ENCODE data around the gene OTOGL.

The OTOGL gene

GRCh38 chr12:80190001-80190400 is 90.7 kb downstream of the OTOGL start:
- no peaks in the 10 kb centered on the region for H3K9me3 Mint-ChIP-seq
- H3K4me3 Mint-ChIP-seq, result no peak overlapping the region
- no peak for DNase-seq (ENCODE audit: low spot score in 2 of 2)
- H3K36me3 Mint-ChIP-seq, result no peaks in the 10 kb centered on the region
- ATAC-seq, result no peak
- no peak overlapping the region for H3K27ac Mint-ChIP-seq
- peaks cover 11% of the 10 kb centered on the region for H3K4me1 Mint-ChIP-seq

- H3K9me3 Mint-ChIP-seq, result no peaks in the 10 kb centered on the region
- peaks cover 10% of the 10 kb centered on the region for H3K4me1 Mint-ChIP-seq
- H3K36me3 Mint-ChIP-seq, result no peaks in the 10 kb centered on the region
- no peak overlapping the region for H3K4me3 Mint-ChIP-seq
- no peak overlapping the region for H3K27ac Mint-ChIP-seq
- DNase-seq (ENCODE audit: low spot score in 2 of 2) (no peak), ATAC-seq (no peak)
Observed at GRCh38 chr12:80192087-80192486, 92.8 kb downstream of the OTOGL start.

- Mint-ChIP-seq H3K4me3 (no peak overlapping the region), H3K4me1 (no peaks in the 10 kb centered on the region), H3K36me3 (no peaks in the 10 kb centered on the region), H3K9me3 (no peaks in the 10 kb centered on the region), H3K27ac (no peak overlapping the region)
- no peak for ATAC-seq
- no peak for DNase-seq (ENCODE audit: low spot score in 2 of 2)
Observed at GRCh38 chr12:80193865-80194264, 94.5 kb downstream of the OTOGL start.

- H3K4me3 Mint-ChIP-seq, result no peak overlapping the region
- no peaks in the 10 kb centered on the region for H3K9me3 Mint-ChIP-seq
- H3K4me1 Mint-ChIP-seq, result no peaks in the 10 kb centered on the region
- ATAC-seq, result no peak
- no peak overlapping the region for H3K27ac Mint-ChIP-seq
- no peaks in the 10 kb centered on the region for H3K36me3 Mint-ChIP-seq
- DNase-seq (ENCODE audit: low spot score in 2 of 2), result no peak
Observed at GRCh38 chr12:80195074-80195726, 95.9 kb downstream of the OTOGL start.

- Mint-ChIP-seq H3K4me1 (no peaks in the 10 kb centered on the region), H3K9me3 (no peaks in the 10 kb centered on the region), H3K4me3 (no peak overlapping the region), H3K27ac (no peak overlapping the region), H3K36me3 (no peaks in the 10 kb centered on the region)
- ATAC-seq (no peak), DNase-seq (ENCODE audit: low spot score in 2 of 2) (no peak)
Observed at GRCh38 chr12:80195737-80196136, 96.4 kb downstream of the OTOGL start.

GRCh38 chr12:80196419-80196818 is 97.1 kb downstream of the OTOGL start:
- Mint-ChIP-seq H3K27ac (no peak overlapping the region), H3K9me3 (no peaks in the 10 kb centered on the region), H3K36me3 (no peaks in the 10 kb centered on the region), H3K4me3 (no peak overlapping the region), H3K4me1 (no peaks in the 10 kb centered on the region)
- DNase-seq (ENCODE audit: low spot score in 2 of 2) (no peak), ATAC-seq (no peak)

GRCh38 chr12:80198782-80199337 is 99.5 kb downstream of the OTOGL start:
- Mint-ChIP-seq H3K36me3 (no peaks in the 10 kb centered on the region), H3K9me3 (no peaks in the 10 kb centered on the region), H3K4me3 (no peak overlapping the region), H3K27ac (no peak overlapping the region), H3K4me1 (no peaks in the 10 kb centered on the region)
- no peak for DNase-seq (ENCODE audit: low spot score in 2 of 2)
- no peak for ATAC-seq

GRCh38 chr12:80199931-80200330 is 100.6 kb downstream of the OTOGL start:
- Mint-ChIP-seq H3K4me1 (no peaks in the 10 kb centered on the region), H3K9me3 (no peaks in the 10 kb centered on the region), H3K4me3 (no peak overlapping the region), H3K36me3 (no peaks in the 10 kb centered on the region), H3K27ac (no peak overlapping the region)
- ATAC-seq, result no peak
- no peak for DNase-seq (ENCODE audit: low spot score in 2 of 2)

- Mint-ChIP-seq H3K36me3 (no peaks in the 10 kb centered on the region), H3K27ac (no peak overlapping the region), H3K4me1 (no peaks in the 10 kb centered on the region), H3K9me3 (no peaks in the 10 kb centered on the region), H3K4me3 (no peak overlapping the region)
- ATAC-seq (no peak), DNase-seq (ENCODE audit: low spot score in 2 of 2) (no peak)
Observed at GRCh38 chr12:80200414-80200813, 101.1 kb downstream of the OTOGL start.

- no peak overlapping the region for H3K4me3 Mint-ChIP-seq
- no peak overlapping the region for H3K27ac Mint-ChIP-seq
- no peaks in the 10 kb centered on the region for H3K4me1 Mint-ChIP-seq
- ATAC-seq (no peak), DNase-seq (ENCODE audit: low spot score in 2 of 2) (no peak)
- H3K9me3 Mint-ChIP-seq, result no peaks in the 10 kb centered on the region
- H3K36me3 Mint-ChIP-seq, result no peaks in the 10 kb centered on the region
Observed at GRCh38 chr12:80201908-80202307, 102.6 kb downstream of the OTOGL start.

- ATAC-seq (no peak), DNase-seq (ENCODE audit: low spot score in 2 of 2) (no peak)
- H3K36me3 Mint-ChIP-seq, result no peaks in the 10 kb centered on the region
- no peaks in the 10 kb centered on the region for H3K4me1 Mint-ChIP-seq
- no peak overlapping the region for H3K27ac Mint-ChIP-seq
- no peaks in the 10 kb centered on the region for H3K9me3 Mint-ChIP-seq
- no peak overlapping the region for H3K4me3 Mint-ChIP-seq
Observed at GRCh38 chr12:80205960-80206359, 106.6 kb downstream of the OTOGL start.

GRCh38 chr12:80208071-80208470 is 108.7 kb downstream of the OTOGL start:
- DNase-seq (ENCODE audit: low spot score in 2 of 2), result no peak
- no peaks in the 10 kb centered on the region for H3K36me3 Mint-ChIP-seq
- H3K4me3 Mint-ChIP-seq, result no peak overlapping the region

GRCh38 chr12:80211671-80212070 is 112.3 kb downstream of the OTOGL start:
- Mint-ChIP-seq H3K4me1 (no peaks in the 10 kb centered on the region), H3K9me3 (no peaks in the 10 kb centered on the region), H3K27ac (no peak overlapping the region), H3K4me3 (no peak overlapping the region), H3K36me3 (no peaks in the 10 kb centered on the region)
- DNase-seq (ENCODE audit: low spot score in 2 of 2), result no peak
- ATAC-seq, result no peak

More at GRCh38 chr12:80208071-80208470, 108.7 kb downstream of the OTOGL start:
- no peaks in the 10 kb centered on the region for H3K9me3 Mint-ChIP-seq
- H3K4me1 Mint-ChIP-seq, result no peaks in the 10 kb centered on the region
- no peak for ATAC-seq
- H3K27ac Mint-ChIP-seq, result no peak overlapping the region

- Mint-ChIP-seq H3K9me3 (no peaks in the 10 kb centered on the region), H3K27ac (no peak overlapping the region), H3K4me3 (no peak overlapping the region), H3K4me1 (no peaks in the 10 kb centered on the region), H3K36me3 (no peaks in the 10 kb centered on the region)
- DNase-seq (ENCODE audit: low spot score in 2 of 2) (no peak), ATAC-seq (no peak)
Observed at GRCh38 chr12:80212938-80213645, 113.8 kb downstream of the OTOGL start.

- ATAC-seq (no peak), DNase-seq (ENCODE audit: low spot score in 2 of 2) (no peak)
- no peak overlapping the region for H3K4me3 Mint-ChIP-seq
- no peaks in the 10 kb centered on the region for H3K4me1 Mint-ChIP-seq
- no peaks in the 10 kb centered on the region for H3K9me3 Mint-ChIP-seq
- H3K36me3 Mint-ChIP-seq, result no peaks in the 10 kb centered on the region
- no peak overlapping the region for H3K27ac Mint-ChIP-seq
Observed at GRCh38 chr12:80213871-80214270, 114.5 kb downstream of the OTOGL start.

- Mint-ChIP-seq H3K9me3 (no peaks in the 10 kb centered on the region), H3K4me3 (no peak overlapping the region), H3K27ac (no peak overlapping the region), H3K4me1 (no peaks in the 10 kb centered on the region), H3K36me3 (no peaks in the 10 kb centered on the region)
- DNase-seq (ENCODE audit: low spot score in 2 of 2) (no peak), ATAC-seq (no peak)
Observed at GRCh38 chr12:80217011-80217535, 117.7 kb downstream of the OTOGL start.

Measured in stimulated activated effector memory CD8-positive, alpha-beta T cell treated with anti-CD3 and anti-CD28 coated beads, Interleukin-12 subunit alpha, Interleukin-12 subunit beta, amount 100 ng/mL, for 72 hours (primary cell).